OCI-LY3 (cell line): ENCODE data around the gene RESF1.

Experiments used
- H2AFZ ChIP-seq: fragments of 200-600, 300-600 bp; shearing (Covaris generic); 2 replicates; pipeline ENCODE4 v1.6.0; 2014; ENCODE audit warnings: antibody characterized with exemption, low read depth, low read length
- H3K27ac ChIP-seq: fragments of 200-600, 300-600 bp; sonication (generic); 2 replicates; pipeline ENCODE4 v1.5.1; 2014; ENCODE audit warnings: mild to moderate bottlenecking, low read length, moderate library complexity, mixed read lengths
- H3K27me3 ChIP-seq: fragments of 200-600, 300-600 bp; sonication (generic); 2 replicates; pipeline ENCODE4 v1.6.1; 2014; ENCODE audit warnings: low read depth, low read length, mixed read lengths
- H3K36me3 ChIP-seq: fragments of 200-600, 300-600 bp; sonication (generic); replicated peaks from 2 replicates; pipeline ENCODE3; 2014; ENCODE audit warnings: low read depth, low read length, mixed read lengths
- H3K4me1 ChIP-seq: fragments of 300-600, 200-600 bp; sonication (generic); 2 replicates; pipeline ENCODE4 v1.6.1; 2014; ENCODE audit warnings: low read length, mixed read lengths
- H3K4me2 ChIP-seq: fragments of 200-600, 300-600 bp; sonication (generic); 2 replicates; pipeline ENCODE4 v1.6.1; 2014; ENCODE audit warnings: low read length, mixed read lengths
- H3K4me3 ChIP-seq: fragments of 300-600, 200-600 bp; sonication (generic); 2 replicates; pipeline ENCODE4 v1.5.1; 2014; ENCODE audit warnings: antibody characterized with exemption, mild to moderate bottlenecking, low read length, moderate library complexity
- H3K79me2 ChIP-seq: fragments of 300-600, 200-600 bp; shearing (Covaris generic); 2 replicates; pipeline ENCODE4 v1.6.1; 2014; ENCODE audit warnings: mild to moderate bottlenecking, low read length, mixed read lengths
- H3K9ac ChIP-seq: fragments of 300-600, 200-600 bp; shearing (Covaris generic); 2 replicates; pipeline ENCODE4 v1.6.0; 2014; ENCODE audit warnings: mild to moderate bottlenecking, low read length, moderate library complexity
- H3K9me3 ChIP-seq: fragments of 200-600, 300-600 bp; shearing (Covaris generic); 2 replicates; pipeline ENCODE4 v1.6.1; 2014; ENCODE audit warnings: low read length, mixed read lengths; ENCODE audit not compliant: insufficient read depth
- H4K20me1 ChIP-seq: fragments of 200-600, 300-600 bp; sonication (generic); 2 replicates; pipeline ENCODE4 v1.6.1; 2016; ENCODE audit warnings: low read length, mixed read lengths; ENCODE audit not compliant: insufficient read depth
- CTCF ChIP-seq: fragments of 200-600, 300-600 bp; sonication (generic); IDR thresholded peaks from 2 replicates; pipeline ENCODE4 v1.5.1; 2014; ENCODE audit warnings: antibody characterized with exemption, low read length, low read depth
- EZH2phosphoT487 ChIP-seq: fragments of 200-600 bp; shearing (Covaris generic); IDR thresholded peaks from 2 replicates; pipeline ENCODE4 v1.6.1; 2018; ENCODE audit warnings: antibody characterized with exemption, mixed run types, low read depth

The RESF1 gene

GRCh38 chr12:31961137-31961536 is 1.9 kb downstream of the RESF1 start:
- TF ChIP-seq EZH2phosphoT487, result no peak
- no peak for TF ChIP-seq CTCF
- Histone ChIP-seq H4K20me1 (peaks cover 36% of the 10 kb centered on the region), H3K27me3 (no peaks in the 10 kb centered on the region), H3K9ac (peak overlapping the region; percentile 79; the same call in 1 of the 2 replicates), H3K4me2 (peak overlapping the region; percentile 85), H3K36me3 (peaks cover 50% of the 10 kb centered on the region), H3K4me3 (peak overlapping the region; percentile 85), H3K4me1 (peaks cover 42% of the 10 kb centered on the region), H3K9me3 (0 out of 2 replicates have a peak, but pooled peaks cover 11% of the 10 kb centered on the region), H3K79me2 (peaks cover 73% of the 10 kb centered on the region), H3K27ac (no peak overlapping the region), H2AFZ (no peak overlapping the region)

GRCh38 chr12:31962076-31962475 is 2.9 kb downstream of the RESF1 start:
- Histone ChIP-seq H3K4me1 (peaks cover 49% of the 10 kb centered on the region), H3K27ac (no peak overlapping the region), H3K9ac (no peak overlapping the region), H3K4me2 (0 out of 2 replicates have a peak overlapping the region, but pooled peaks have one; percentile 85), H3K79me2 (peaks cover 82% of the 10 kb centered on the region), H3K4me3 (no peak overlapping the region), H4K20me1 (peaks cover 45% of the 10 kb centered on the region), H3K36me3 (peaks cover 58% of the 10 kb centered on the region), H3K27me3 (no peaks in the 10 kb centered on the region), H3K9me3 (0 out of 2 replicates have a peak, but pooled peaks cover 11% of the 10 kb centered on the region), H2AFZ (no peak overlapping the region)
- TF ChIP-seq EZH2phosphoT487 (no peak), CTCF (no peak)

- H3K36me3 ChIP-seq, result peaks cover 66% of the 10 kb centered on the region
- H3K79me2 ChIP-seq, result peaks cover 98% of the 10 kb centered on the region
- H3K4me2 ChIP-seq, result no peak overlapping the region
Measured at GRCh38 chr12:31964280-31964679, 5.1 kb downstream of the RESF1 start.

GRCh38 chr12:31965090-31965489 is 5.9 kb downstream of the RESF1 start:
- Histone ChIP-seq H2AFZ (no peak overlapping the region), H4K20me1 (peaks cover 56% of the 10 kb centered on the region), H3K4me1 (peaks cover 44% of the 10 kb centered on the region), H3K9me3 (0 out of 2 replicates have a peak, but pooled peaks cover 11% of the 10 kb centered on the region), H3K36me3 (peaks cover 73% of the 10 kb centered on the region), H3K79me2 (peaks cover 99% of the 10 kb centered on the region), H3K4me3 (no peak overlapping the region), H3K27me3 (no peaks in the 10 kb centered on the region), H3K27ac (peak overlapping the region; percentile 21; the same call in 1 of the 2 replicates), H3K4me2 (peak overlapping the region; percentile 7), H3K9ac (no peak overlapping the region)
- TF ChIP-seq CTCF, result no peak
- no peak for TF ChIP-seq EZH2phosphoT487

More at GRCh38 chr12:31964280-31964679, 5.1 kb downstream of the RESF1 start:
- Histone ChIP-seq H3K27me3 (no peaks in the 10 kb centered on the region), H3K4me3 (no peak overlapping the region), H2AFZ (no peak overlapping the region), H3K27ac (no peak overlapping the region), H3K9ac (no peak overlapping the region), H3K9me3 (0 out of 2 replicates have a peak, but pooled peaks cover 11% of the 10 kb centered on the region), H3K4me1 (peaks cover 44% of the 10 kb centered on the region), H4K20me1 (peaks cover 52% of the 10 kb centered on the region)
- no peak for TF ChIP-seq CTCF
- TF ChIP-seq EZH2phosphoT487, result no peak
